Trophoblast cell (in vitro differentiated cells and primary cell): ENCODE measurements around the gene CRB2.
"Not testable (repeated sequence)": the region's sequence is repeated elsewhere in the genome, so short reads cannot be mapped to it uniquely, and the experiment has no call there.

Experiments
- DNase-seq, 2 donors: peaks; one replicate each; pipeline ENCODE4 v3.0.0-alpha.2; 2016
- H2AFZ ChIP-seq: 2 replicates; pipeline ENCODE4 v1.6.1; 2013; ENCODE audit warnings: low read length, moderate library complexity, mild to moderate bottlenecking; ENCODE audit not compliant: insufficient read depth, poor library complexity
- H2AK5ac ChIP-seq: 2 replicates; pipeline ENCODE4 v1.6.1; 2013; ENCODE audit warnings: mild to moderate bottlenecking, low read length
- H2BK120ac ChIP-seq: 2 replicates; pipeline ENCODE4 v1.6.1; 2013; ENCODE audit warnings: low read length, mild to moderate bottlenecking, moderate library complexity; ENCODE audit not compliant: insufficient read depth, poor library complexity
- H2BK12ac ChIP-seq: 2 replicates; pipeline ENCODE4 v1.6.1; 2013; ENCODE audit warnings: mild to moderate bottlenecking, low read length, moderate library complexity
- H2BK5ac ChIP-seq: 2 replicates; pipeline ENCODE4 v1.6.1; 2013; ENCODE audit warnings: low read length, low read depth, moderate library complexity, mild to moderate bottlenecking; ENCODE audit not compliant: poor library complexity
- H3K14ac ChIP-seq: 2 replicates; pipeline ENCODE4 v1.6.1; 2013; ENCODE audit warnings: mild to moderate bottlenecking, low read length
- H3K18ac ChIP-seq: 2 replicates; pipeline ENCODE4 v1.6.1; 2013; ENCODE audit warnings: mild to moderate bottlenecking, low read length
- H3K23ac ChIP-seq: 2 replicates; pipeline ENCODE4 v1.6.1; 2013; ENCODE audit warnings: low read length
- H3K27ac ChIP-seq: 2 replicates; pipeline ENCODE4 v1.5.1; 2013; ENCODE audit warnings: low read depth, mild to moderate bottlenecking, inconsistent platforms, low read length, moderate library complexity
- H3K27me3 ChIP-seq: 2 replicates; pipeline ENCODE4 v1.6.1; 2013; ENCODE audit warnings: inconsistent platforms, mild to moderate bottlenecking, low read length, moderate library complexity; ENCODE audit not compliant: insufficient read depth
- H3K36me3 ChIP-seq, 2 experiments: 1 replicate in 1 of 2; 2 replicates in 1 of 2; pipeline ENCODE4 v1.6.1; 2013; ENCODE audit warnings: low read length in 2 of 2, mild to moderate bottlenecking in 2 of 2, moderate library complexity in 1 of 2; ENCODE audit not compliant: insufficient read depth in 2 of 2, control insufficient read depth in 1 of 2
- H3K4ac ChIP-seq: 2 replicates; pipeline ENCODE4 v1.6.1; 2013; ENCODE audit warnings: low read depth, mild to moderate bottlenecking, low read length, moderate library complexity
- H3K4me1 ChIP-seq, 2 experiments: 1 replicate in 1 of 2; 2 replicates in 1 of 2; pipeline ENCODE4 v1.6.1; 2013; ENCODE audit warnings: low read length in 2 of 2, mild to moderate bottlenecking in 2 of 2, moderate library complexity in 1 of 2; ENCODE audit not compliant: insufficient read depth in 2 of 2, control insufficient read depth in 1 of 2
- H3K4me2 ChIP-seq: 2 replicates; pipeline ENCODE4 v1.6.1; 2013; ENCODE audit warnings: inconsistent platforms, mild to moderate bottlenecking, low read length, moderate library complexity
- H3K4me3 ChIP-seq: 2 replicates; pipeline ENCODE4 v1.5.1; 2013; ENCODE audit warnings: mild to moderate bottlenecking, low read depth, low read length, inconsistent platforms
- H3K79me1 ChIP-seq: one replicate; pipeline ENCODE4 v1.6.1; 2013; ENCODE audit warnings: low read length
- H3K79me2 ChIP-seq: 2 replicates; pipeline ENCODE4 v1.6.1; 2013; ENCODE audit warnings: low read length, mild to moderate bottlenecking; ENCODE audit not compliant: control insufficient read depth, insufficient read depth, poor library complexity
- H3K9ac ChIP-seq: 2 replicates; pipeline ENCODE4 v1.6.1; 2013; ENCODE audit warnings: mild to moderate bottlenecking, low read length
- H3K9me3 ChIP-seq: 2 replicates; pipeline ENCODE4 v1.6.1; 2013; ENCODE audit warnings: low read depth, mild to moderate bottlenecking, control low read depth, inconsistent platforms, low read length; ENCODE audit not compliant: insufficient read depth
- H4K12ac ChIP-seq: 2 replicates; pipeline ENCODE4 v1.6.1; 2013; ENCODE audit warnings: low read depth, mild to moderate bottlenecking, low read length, moderate library complexity
- H4K8ac ChIP-seq: 2 replicates; pipeline ENCODE4 v1.6.1; 2013; ENCODE audit warnings: low read depth, mild to moderate bottlenecking, low read length, moderate library complexity
- H4K91ac ChIP-seq: one replicate; pipeline ENCODE4 v1.6.1; 2013; ENCODE audit warnings: low read depth, mild to moderate bottlenecking, low read length, moderate library complexity
- WGBS: extraction: QIAGEN DNeasy Blood & Tissue Kit; methylation state at CpG from one replicate; pipeline ENCODE4 v1.1.7; 2013; ENCODE audit warnings: missing lambda C conversion rate; ENCODE audit not compliant: insufficient read length, insufficient coverage; ENCODE audit errors: extremely low coverage; 5-methylcytosine and 5-hydroxymethylcytosine counted together

CRB2 gene

GRCh38 chr9:123331346-123332060 is 24.5 kb upstream of the CRB2 start:
- no peak overlapping the region for H3K27ac ChIP-seq
- no peak overlapping the region for H3K4me3 ChIP-seq
- H3K36me3 ChIP-seq = no peaks in the 10 kb centered on the region
- no peak overlapping the region for H3K23ac ChIP-seq
- no peak overlapping the region for H3K4me2 ChIP-seq
- H3K79me1 ChIP-seq = peaks cover 8% of the 10 kb centered on the region
- no peak overlapping the region for H3K14ac ChIP-seq
- H3K27me3 ChIP-seq = no peaks in the 10 kb centered on the region
- H3K4me1 ChIP-seq = peaks cover 23 to 24% of the 10 kb centered on the region in 2 experiments
- H2AFZ ChIP-seq = no peak overlapping the region
- no peak overlapping the region for H2BK120ac ChIP-seq
- H2AK5ac ChIP-seq = no peak overlapping the region
- WGBS = no CpG with 5 or more reads among the region's 15 CpGs
- H3K79me2 ChIP-seq = no peaks in the 10 kb centered on the region
- no peak overlapping the region for H2BK5ac ChIP-seq
- H4K91ac ChIP-seq = no peak overlapping the region
- no peak overlapping the region for H4K12ac ChIP-seq
- no peaks in the 10 kb centered on the region for H3K9me3 ChIP-seq
- H3K9ac ChIP-seq = no peak overlapping the region
- no peak overlapping the region for H4K8ac ChIP-seq
- H3K18ac ChIP-seq = no peak overlapping the region
- no peak overlapping the region for H3K4ac ChIP-seq
- no peak for DNase-seq
- H2BK12ac ChIP-seq = no peak overlapping the region

- not testable (repeated sequence) for H3K79me2 ChIP-seq, H3K23ac ChIP-seq, H3K18ac ChIP-seq, H2BK120ac ChIP-seq, H2AK5ac ChIP-seq, H3K79me1 ChIP-seq, H3K4me3 ChIP-seq, H2AFZ ChIP-seq, H4K12ac ChIP-seq, H2BK5ac ChIP-seq, H2BK12ac ChIP-seq, H3K9ac ChIP-seq, H3K36me3 ChIP-seq, H3K14ac ChIP-seq, H4K8ac ChIP-seq, H3K9me3 ChIP-seq, H3K27ac ChIP-seq, H4K91ac ChIP-seq, H3K27me3 ChIP-seq, H3K4ac ChIP-seq, H3K4me2 ChIP-seq
- peaks cover 8 to 11% of the 10 kb centered on the region in 2 experiments for H3K4me1 ChIP-seq
- no CpG with 5 or more reads among the region's 8 CpGs for WGBS
- DNase-seq = peak; percentile 78 to 81
Measured at GRCh38 chr9:123333058-123333669, 22.8 kb upstream of the CRB2 start.

GRCh38 chr9:123334639-123335038 is 21.4 kb upstream of the CRB2 start:
- no peaks in the 10 kb centered on the region for H3K27me3 ChIP-seq
- DNase-seq = no peak
- no peak overlapping the region for H2AK5ac ChIP-seq
- H3K9ac ChIP-seq = no peak overlapping the region
- H3K4me3 ChIP-seq = no peak overlapping the region
- H3K27ac ChIP-seq = no peak overlapping the region
- H2BK120ac ChIP-seq = no peak overlapping the region
- H2AFZ ChIP-seq = no peak overlapping the region
- no peak overlapping the region for H4K12ac ChIP-seq
- peaks cover 3% of the 10 kb centered on the region for H3K9me3 ChIP-seq
- no peak overlapping the region for H2BK5ac ChIP-seq
- no peak overlapping the region for H4K91ac ChIP-seq
- H3K79me1 ChIP-seq = no peaks in the 10 kb centered on the region
- no peak overlapping the region for H4K8ac ChIP-seq
- H3K23ac ChIP-seq = no peak overlapping the region
- peaks cover 6 to 8% of the 10 kb centered on the region in 2 experiments for H3K4me1 ChIP-seq
- H3K79me2 ChIP-seq = no peaks in the 10 kb centered on the region
- H3K4me2 ChIP-seq = no peak overlapping the region
- H3K14ac ChIP-seq = no peak overlapping the region
- H2BK12ac ChIP-seq = no peak overlapping the region
- H3K4ac ChIP-seq = no peak overlapping the region
- no CpG with 5 or more reads among the region's 3 CpGs for WGBS
- H3K36me3 ChIP-seq = no peaks in the 10 kb centered on the region
- no peak overlapping the region for H3K18ac ChIP-seq

- no peak overlapping the region for H4K8ac ChIP-seq
- DNase-seq = peak; percentile 67 to 68
- no peak overlapping the region for H3K4ac ChIP-seq
- peaks cover 8% of the 10 kb centered on the region in 2 experiments for H3K4me1 ChIP-seq
- no peak overlapping the region for H3K4me3 ChIP-seq
- H2BK120ac ChIP-seq = no peak overlapping the region
- H3K4me2 ChIP-seq = peak overlapping the region; percentile 20
- no peak overlapping the region for H3K9ac ChIP-seq
- H2AFZ ChIP-seq = no peak overlapping the region
- H3K79me1 ChIP-seq = no peaks in the 10 kb centered on the region
- WGBS = no CpG with 5 or more reads among the region's 9 CpGs
- H2AK5ac ChIP-seq = no peak overlapping the region
- H3K14ac ChIP-seq = peak overlapping the region; percentile 20
- H3K36me3 ChIP-seq = no peaks in the 10 kb centered on the region
- H3K9me3 ChIP-seq = peaks cover 3% of the 10 kb centered on the region
- H3K23ac ChIP-seq = no peak overlapping the region
- no peak overlapping the region for H3K27ac ChIP-seq
- H4K12ac ChIP-seq = no peak overlapping the region
- H4K91ac ChIP-seq = no peak overlapping the region
- no peaks in the 10 kb centered on the region for H3K79me2 ChIP-seq
- H3K27me3 ChIP-seq = no peaks in the 10 kb centered on the region
- H2BK12ac ChIP-seq = peak overlapping the region; percentile 45
- H3K18ac ChIP-seq = no peak overlapping the region
- H2BK5ac ChIP-seq = no peak overlapping the region
Measured at GRCh38 chr9:123335193-123335985, 20.6 kb upstream of the CRB2 start.
